H9 (cell line): ENCODE results near the gene TGFBR2. TPM values are rescaled to one million over a fixed set of nuclear protein-coding genes. Genes with fewer than 3 reads are reported as not detected.

ENCODE experiments used
- DNase-seq: peaks from one replicate; pipeline ENCODE4 v3.0.0-alpha.2; 2017
- H2AFZ ChIP-seq: one replicate; pipeline ENCODE4 v1.6.1; 2013; ENCODE audit warnings: mild to moderate bottlenecking, low read length, control low read depth, moderate library complexity
- H2AK5ac ChIP-seq: 2 replicates; pipeline ENCODE4 v1.6.1; 2013; ENCODE audit warnings: low read length, control low read depth, mixed read lengths; ENCODE audit not compliant: insufficient read length
- H2BK120ac ChIP-seq: one replicate; pipeline ENCODE4 v1.6.1; 2013; ENCODE audit warnings: low read depth, mild to moderate bottlenecking, low read length, control low read depth, inconsistent platforms; ENCODE audit not compliant: poor library complexity, severe bottlenecking
- H2BK12ac ChIP-seq: 2 replicates; pipeline ENCODE4 v1.6.1; 2013; ENCODE audit warnings: low read length, control low read depth, mixed read lengths, low read depth; ENCODE audit not compliant: insufficient read length
- H2BK15ac ChIP-seq: 2 replicates; pipeline ENCODE4 v1.6.1; 2013; ENCODE audit warnings: low read depth, low read length, control low read depth
- H2BK20ac ChIP-seq: one replicate; pipeline ENCODE4 v1.6.1; 2013; ENCODE audit warnings: low read depth, mild to moderate bottlenecking, low read length, control low read depth, inconsistent platforms; ENCODE audit not compliant: poor library complexity, severe bottlenecking
- H2BK5ac ChIP-seq: 2 replicates; pipeline ENCODE4 v1.6.1; 2013; ENCODE audit warnings: low read length, control low read depth, mixed read lengths; ENCODE audit not compliant: insufficient read length
- H3K14ac ChIP-seq: 2 replicates; pipeline ENCODE4 v1.6.1; 2013; ENCODE audit warnings: low read length, control low read depth; ENCODE audit not compliant: insufficient read depth
- H3K18ac ChIP-seq: 2 replicates; pipeline ENCODE4 v1.6.1; 2013; ENCODE audit warnings: low read depth, mild to moderate bottlenecking, mixed read lengths, low read length, control low read depth; ENCODE audit not compliant: insufficient read length
- H3K23ac ChIP-seq: 2 replicates; pipeline ENCODE4 v1.6.1; 2013; ENCODE audit warnings: low read length, control low read depth, mixed read lengths, low read depth; ENCODE audit not compliant: insufficient read length
- H3K23me2 ChIP-seq: 2 replicates; pipeline ENCODE4 v1.6.1; 2013; ENCODE audit warnings: low read depth, mild to moderate bottlenecking, mixed read lengths, low read length, control low read depth; ENCODE audit not compliant: insufficient read length, poor library complexity, severe bottlenecking
- H3K27ac ChIP-seq: 2 replicates; pipeline ENCODE4 v1.5.1; 2013; ENCODE audit warnings: low read length, control low read depth, mixed read lengths, low read depth; ENCODE audit not compliant: insufficient read length
- H3K27me3 ChIP-seq: 2 replicates; pipeline ENCODE4 v1.6.1; 2013; ENCODE audit warnings: low read length, control low read depth, inconsistent platforms; ENCODE audit not compliant: insufficient read depth
- H3K4ac ChIP-seq: 2 replicates; pipeline ENCODE4 v1.6.1; 2013; ENCODE audit warnings: low read depth, mild to moderate bottlenecking, control low read depth, inconsistent platforms, low read length, moderate library complexity
- H3K4me1 ChIP-seq: 2 replicates; pipeline ENCODE4 v1.6.1; 2013; ENCODE audit warnings: low read length, control low read depth, inconsistent platforms; ENCODE audit not compliant: insufficient read depth
- H3K4me2 ChIP-seq: 2 replicates; pipeline ENCODE4 v1.6.1; 2013; ENCODE audit warnings: low read length, control low read depth, mixed read lengths; ENCODE audit not compliant: insufficient read length, insufficient read depth
- H3K56ac ChIP-seq: 2 replicates; pipeline ENCODE4 v1.6.1; 2013; ENCODE audit warnings: low read depth, mild to moderate bottlenecking, mixed read lengths, low read length, control low read depth; ENCODE audit not compliant: insufficient read length
- H3K79me1 ChIP-seq: 2 replicates; pipeline ENCODE4 v1.6.1; 2013; ENCODE audit warnings: low read depth, mild to moderate bottlenecking, moderate library complexity, low read length, control low read depth, inconsistent platforms; ENCODE audit not compliant: insufficient read depth, poor library complexity, severe bottlenecking
- H3K79me2 ChIP-seq: 2 replicates; pipeline ENCODE4 v1.6.1; 2013; ENCODE audit warnings: low read length, control low read depth, inconsistent platforms; ENCODE audit not compliant: insufficient read depth
- H3K9ac ChIP-seq: 2 replicates; pipeline ENCODE4 v1.6.1; 2013; ENCODE audit warnings: low read length, control low read depth, mixed read lengths; ENCODE audit not compliant: insufficient read length; ENCODE audit errors: extremely low read depth
- H3K9me3 ChIP-seq: one replicate; pipeline ENCODE4 v1.6.1; 2013; ENCODE audit warnings: low read depth, low read length, inconsistent platforms; ENCODE audit not compliant: control insufficient read depth
- H3T11ph ChIP-seq: one replicate; pipeline ENCODE4 v1.6.1; 2013; ENCODE audit warnings: mild to moderate bottlenecking, low read length, control low read depth, inconsistent platforms
- H4K20me1 ChIP-seq: one replicate; pipeline ENCODE4 v1.6.1; 2013; ENCODE audit not compliant: control insufficient read depth, insufficient read length, insufficient read depth
- H4K5ac ChIP-seq: 2 replicates; pipeline ENCODE4 v1.6.1; 2013; ENCODE audit warnings: low read depth, mild to moderate bottlenecking, mixed read lengths, low read length, control low read depth; ENCODE audit not compliant: insufficient read length
- H4K8ac ChIP-seq: replicated peaks from 2 replicates; pipeline ENCODE4 v1.6.1; 2013; ENCODE audit warnings: low read length, control low read depth, mixed read lengths, low read depth; ENCODE audit not compliant: insufficient read length
- H4K91ac ChIP-seq: 2 replicates; pipeline ENCODE4 v1.6.1; 2013; ENCODE audit warnings: low read depth, mild to moderate bottlenecking, moderate library complexity, mixed read lengths, low read length, control low read depth; ENCODE audit not compliant: insufficient read length
- H3K27ac Mint-ChIP-seq, 3 experiments: 2 replicates in 2 of 3; 3 replicates in 1 of 3; pipeline ENCODE4 v1.8.0; 2020 to 2021; ENCODE audit warnings: mixed read lengths in 3 of 3, mild to moderate bottlenecking in 1 of 3, moderate library complexity in 1 of 3
- H3K27me3 Mint-ChIP-seq: 2 replicates; pipeline ENCODE4 v1.8.0; 2021; ENCODE audit warnings: low read depth, mild to moderate bottlenecking, moderate library complexity, mixed read lengths
- H3K36me3 Mint-ChIP-seq, 3 experiments: 2 replicates in 2 of 3; 3 replicates in 1 of 3; pipeline ENCODE4 v1.8.0; 2020 to 2021; ENCODE audit warnings: low read depth in 3 of 3, mixed read lengths in 3 of 3; ENCODE audit not compliant: insufficient read depth in 1 of 3
- H3K4me1 Mint-ChIP-seq, 2 experiments: 2 replicates each; pipeline ENCODE4 v1.8.0; 2020; ENCODE audit warnings: mixed read lengths in 2 of 2
- H3K4me3 Mint-ChIP-seq, 2 experiments: 2 replicates in 1 of 2; 3 replicates in 1 of 2; pipeline ENCODE4 v1.8.0; 2020 to 2021; ENCODE audit warnings: mild to moderate bottlenecking in 2 of 2, mixed read lengths in 2 of 2, moderate library complexity in 1 of 2
- H3K9me3 Mint-ChIP-seq, 2 experiments: 2 replicates in 1 of 2; 3 replicates in 1 of 2; pipeline ENCODE4 v1.8.0; 2020; ENCODE audit warnings: mild to moderate bottlenecking in 2 of 2, mixed read lengths in 2 of 2, moderate library complexity in 1 of 2
- WGBS: extraction: QIAGEN DNeasy Blood & Tissue Kit; methylation state at CpG from one replicate; pipeline ENCODE4 v1.1.7; 2013; ENCODE audit warnings: missing lambda C conversion rate, low lambda C conversion rate, mixed read lengths; ENCODE audit not compliant: insufficient read length; ENCODE audit errors: extremely low coverage; 5-methylcytosine and 5-hydroxymethylcytosine counted together
- total RNA-seq: library from RNA; stranded (reverse); gene quantifications from 2 replicates; pipeline ENCODE4 v1.2.1, GENCODE V29; 2021
- TF ChIP-seq, protein P1 (sequence below): fragments of 200-600 bp; sonication (generic); conservative IDR thresholded peaks from 3 replicates; pipeline ENCODE4 v1.8.0; 2021; ENCODE audit warnings: antibody characterized with exemption, mild to moderate bottlenecking

TGFBR2 gene
- total RNA-seq, 1 experiment from 2014 or later: 10.6 TPM

DNA sequence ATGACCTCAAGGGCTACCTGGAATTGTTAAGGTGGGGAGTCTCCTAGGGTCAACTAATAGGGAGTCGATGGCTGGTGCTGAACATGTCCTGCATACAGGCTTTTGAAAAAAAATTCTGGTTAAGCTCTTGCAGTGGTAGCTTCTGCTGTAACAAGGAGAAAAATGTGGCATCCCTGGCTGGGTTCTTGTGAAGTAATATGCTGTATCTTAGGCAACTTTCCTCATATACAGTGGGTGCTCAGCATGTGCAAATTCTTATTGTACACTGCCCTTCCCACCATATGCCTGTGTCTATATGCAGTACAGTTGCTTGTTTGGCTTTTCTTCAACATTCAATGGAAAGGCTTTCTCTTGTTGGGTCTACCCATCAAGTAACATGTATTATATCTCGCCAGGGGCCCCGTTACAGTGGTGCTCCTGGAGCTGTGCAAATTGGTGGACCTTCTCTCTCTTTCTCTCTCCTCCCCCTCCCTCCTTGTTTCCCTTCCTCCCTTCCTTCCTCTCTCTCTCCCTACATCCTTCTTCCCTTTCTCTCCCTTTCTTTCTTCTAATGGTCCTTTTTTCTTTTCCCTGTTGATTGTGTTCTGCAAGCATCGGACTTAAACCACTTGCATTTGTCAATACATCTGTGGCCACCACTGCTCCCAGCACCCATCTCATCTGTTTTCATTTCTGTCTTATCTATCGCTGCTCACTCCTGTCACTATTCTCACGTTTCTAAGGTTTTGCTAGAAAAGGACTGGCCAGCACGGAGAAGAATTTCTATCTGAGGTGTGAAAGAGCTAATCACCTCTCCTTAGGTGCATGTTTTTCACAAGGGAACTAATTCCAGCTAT lies 35.2 kb downstream of the TGFBR2 start:
- H2BK12ac ChIP-seq: no peak overlapping the region
- H3K56ac ChIP-seq: no peak overlapping the region
- H2BK5ac ChIP-seq: no peak overlapping the region
- H2BK20ac ChIP-seq: no peak overlapping the region
- H3K27ac ChIP-seq: no peak overlapping the region
- peaks cover 8 to 9% of the 10 kb centered on the region in 2 experiments for H3K4me1 Mint-ChIP-seq
- peak overlapping the region in 1 of 3 experiments; percentile 23; a peak in 1 of 7 replicates for H3K27ac Mint-ChIP-seq
- H3K18ac ChIP-seq: no peak overlapping the region
- no peak overlapping the region for H2AFZ ChIP-seq
- H3K79me1 ChIP-seq: no peaks in the 10 kb centered on the region
- no CpG with 5 or more reads among the region's 7 CpGs for WGBS
- H3K27me3 ChIP-seq: no peaks in the 10 kb centered on the region
- H4K8ac ChIP-seq: no peak overlapping the region
- H3K4ac ChIP-seq: no peak overlapping the region
- H3K14ac ChIP-seq: no peak overlapping the region
- no peak overlapping the region for H3K9ac ChIP-seq
- no peak overlapping the region for H3K4me2 ChIP-seq
- H2BK120ac ChIP-seq: no peak overlapping the region
- peaks cover 23 to 24% (median 23%) of the 10 kb centered on the region in 3 experiments for H3K36me3 Mint-ChIP-seq
- H4K5ac ChIP-seq: no peak overlapping the region
- DNase-seq: no peak
- no peaks in the 10 kb centered on the region for H3K9me3 Mint-ChIP-seq
- no peak overlapping the region for H2BK15ac ChIP-seq
- H3T11ph ChIP-seq: no peak overlapping the region
- H2AK5ac ChIP-seq: no peak overlapping the region
- peaks cover 16% of the 10 kb centered on the region; the same call in 1 of the 2 replicates for H3K79me2 ChIP-seq
- H3K4me1 ChIP-seq: peaks cover 5% of the 10 kb centered on the region; the same call in 1 of the 2 replicates
- H4K20me1 ChIP-seq: no peaks in the 10 kb centered on the region
- TF ChIP-seq, protein P1, sequence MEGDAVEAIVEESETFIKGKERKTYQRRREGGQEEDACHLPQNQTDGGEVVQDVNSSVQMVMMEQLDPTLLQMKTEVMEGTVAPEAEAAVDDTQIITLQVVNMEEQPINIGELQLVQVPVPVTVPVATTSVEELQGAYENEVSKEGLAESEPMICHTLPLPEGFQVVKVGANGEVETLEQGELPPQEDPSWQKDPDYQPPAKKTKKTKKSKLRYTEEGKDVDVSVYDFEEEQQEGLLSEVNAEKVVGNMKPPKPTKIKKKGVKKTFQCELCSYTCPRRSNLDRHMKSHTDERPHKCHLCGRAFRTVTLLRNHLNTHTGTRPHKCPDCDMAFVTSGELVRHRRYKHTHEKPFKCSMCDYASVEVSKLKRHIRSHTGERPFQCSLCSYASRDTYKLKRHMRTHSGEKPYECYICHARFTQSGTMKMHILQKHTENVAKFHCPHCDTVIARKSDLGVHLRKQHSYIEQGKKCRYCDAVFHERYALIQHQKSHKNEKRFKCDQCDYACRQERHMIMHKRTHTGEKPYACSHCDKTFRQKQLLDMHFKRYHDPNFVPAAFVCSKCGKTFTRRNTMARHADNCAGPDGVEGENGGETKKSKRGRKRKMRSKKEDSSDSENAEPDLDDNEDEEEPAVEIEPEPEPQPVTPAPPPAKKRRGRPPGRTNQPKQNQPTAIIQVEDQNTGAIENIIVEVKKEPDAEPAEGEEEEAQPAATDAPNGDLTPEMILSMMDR: no peak
- H3K27me3 Mint-ChIP-seq: no peaks in the 10 kb centered on the region
- no peak overlapping the region for H3K23ac ChIP-seq
- no peaks in the 10 kb centered on the region for H3K9me3 ChIP-seq
- H3K4me3 Mint-ChIP-seq: no peak overlapping the region
- H3K23me2 ChIP-seq: no peaks in the 10 kb centered on the region
- no peak overlapping the region for H4K91ac ChIP-seq
